Neuronal stem cell (in vitro differentiated cells): ENCODE measurements around the gene CASP9.
"Not testable (repeated sequence)": the region's sequence is repeated elsewhere in the genome, so short reads cannot be mapped to it uniquely, and the experiment has no call there.

Experiments used
- DNase-seq: peaks from one replicate; pipeline ENCODE4 v3.0.0-alpha.2; 2013; ENCODE audit warnings: low spot score
- H2AFZ ChIP-seq: one replicate; pipeline ENCODE4 v1.6.1; 2013; ENCODE audit warnings: mild to moderate bottlenecking, low read length, inconsistent platforms
- H2AK5ac ChIP-seq: 2 replicates; pipeline ENCODE4 v1.6.1; 2013; ENCODE audit warnings: low read depth, mild to moderate bottlenecking, inconsistent platforms, low read length, moderate library complexity, mixed read lengths
- H2BK120ac ChIP-seq: 2 replicates; pipeline ENCODE4 v1.6.1; 2013; ENCODE audit warnings: low read depth, mild to moderate bottlenecking, inconsistent platforms, low read length, moderate library complexity, mixed read lengths
- H2BK12ac ChIP-seq: one replicate; pipeline ENCODE4 v1.6.1; 2013; ENCODE audit warnings: low read length, inconsistent platforms
- H2BK15ac ChIP-seq: 2 replicates; pipeline ENCODE4 v1.6.1; 2013; ENCODE audit warnings: mild to moderate bottlenecking, low read length, inconsistent platforms, mixed read lengths
- H2BK5ac ChIP-seq: one replicate; pipeline ENCODE4 v1.6.1; 2013; ENCODE audit warnings: inconsistent platforms, mild to moderate bottlenecking, low read length, moderate library complexity
- H3K14ac ChIP-seq: one replicate; pipeline ENCODE4 v1.6.1; 2013; ENCODE audit warnings: low read length, inconsistent platforms
- H3K18ac ChIP-seq: 2 replicates; pipeline ENCODE4 v1.6.1; 2013; ENCODE audit warnings: low read length, inconsistent platforms
- H3K23ac ChIP-seq: 2 replicates; pipeline ENCODE4 v1.6.1; 2013; ENCODE audit warnings: low read depth, mild to moderate bottlenecking, mixed read lengths, low read length, inconsistent platforms; ENCODE audit not compliant: poor library complexity
- H3K27ac ChIP-seq: replicated peaks from 3 replicates; pipeline ENCODE4 v1.5.1; 2013; ENCODE audit warnings: low read length, inconsistent platforms
- H3K27me3 ChIP-seq, 3 experiments: 2 replicates each; pipeline ENCODE4 v1.6.1; 2013; ENCODE audit warnings: low read length in 3 of 3, mild to moderate bottlenecking in 2 of 3, inconsistent platforms in 1 of 3, low read depth in 1 of 3, mixed read lengths in 1 of 3, moderate library complexity in 1 of 3; ENCODE audit not compliant: control insufficient read depth in 3 of 3, insufficient read depth in 3 of 3
- H3K36me3 ChIP-seq, 2 donors: replicated peaks in 1 of 2; 2 replicates each; pipeline ENCODE4 v1.6.1; 2013; ENCODE audit warnings: low read length in 2 of 2; ENCODE audit not compliant: control insufficient read depth in 2 of 2, insufficient read depth in 2 of 2
- H3K4ac ChIP-seq: 2 replicates; pipeline ENCODE4 v1.6.1; 2013; ENCODE audit warnings: inconsistent platforms, mild to moderate bottlenecking, low read length, moderate library complexity
- H3K4me1 ChIP-seq, 2 donors: 1 replicate in 1 of 2; 2 replicates in 1 of 2; pipeline ENCODE4 v1.6.1; 2013; ENCODE audit warnings: low read length in 2 of 2, low read depth in 1 of 2; ENCODE audit not compliant: control insufficient read depth in 2 of 2, insufficient read depth in 1 of 2
- H3K4me2 ChIP-seq: one replicate; pipeline ENCODE4 v1.6.1; 2013; ENCODE audit warnings: mild to moderate bottlenecking, low read length, inconsistent platforms; ENCODE audit not compliant: insufficient read depth, poor library complexity, severe bottlenecking
- H3K4me3 ChIP-seq, 2 donors: 2 replicates each; pipeline ENCODE4 v1.5.1; 2013; ENCODE audit warnings: low read length in 2 of 2, mild to moderate bottlenecking in 2 of 2, inconsistent platforms in 1 of 2, moderate library complexity in 1 of 2
- H3K79me1 ChIP-seq: one replicate; pipeline ENCODE4 v1.6.1; 2013; ENCODE audit warnings: low read depth, mild to moderate bottlenecking, inconsistent platforms, low read length, moderate library complexity
- H3K9ac ChIP-seq: one replicate; pipeline ENCODE4 v1.6.1; 2013; ENCODE audit warnings: mild to moderate bottlenecking, low read depth, low read length, inconsistent platforms; ENCODE audit not compliant: poor library complexity
- H3K9me3 ChIP-seq, 2 donors: replicated peaks in 1 of 2; 2 replicates each; pipeline versions ENCODE3 to v1.6.1; 2013; ENCODE audit warnings: low read length in 2 of 2, mild to moderate bottlenecking in 2 of 2, inconsistent platforms in 1 of 2, low read depth in 1 of 2, mixed read lengths in 1 of 2, moderate library complexity in 1 of 2; ENCODE audit not compliant: control insufficient read depth in 2 of 2, insufficient read depth in 1 of 2
- H4K8ac ChIP-seq: one replicate; pipeline ENCODE4 v1.6.1; 2013; ENCODE audit warnings: low read depth, mild to moderate bottlenecking, inconsistent platforms, low read length, moderate library complexity
- H4K91ac ChIP-seq: one replicate; pipeline ENCODE4 v1.6.1; 2013; ENCODE audit warnings: low read length, low read depth, mild to moderate bottlenecking, inconsistent platforms; ENCODE audit not compliant: poor library complexity
- WGBS, 2 donors: extraction: QIAGEN DNeasy Blood & Tissue Kit; methylation state at CpG; one replicate each; pipeline ENCODE4 v1.1.7; 2013; ENCODE audit warnings: missing lambda C conversion rate in 2 of 2, mixed read lengths in 1 of 2; ENCODE audit not compliant: insufficient read length in 2 of 2, insufficient replicate concordance in 1 of 2; ENCODE audit errors: extremely low coverage in 2 of 2; 5-methylcytosine and 5-hydroxymethylcytosine counted together

Gene CASP9

DNA sequence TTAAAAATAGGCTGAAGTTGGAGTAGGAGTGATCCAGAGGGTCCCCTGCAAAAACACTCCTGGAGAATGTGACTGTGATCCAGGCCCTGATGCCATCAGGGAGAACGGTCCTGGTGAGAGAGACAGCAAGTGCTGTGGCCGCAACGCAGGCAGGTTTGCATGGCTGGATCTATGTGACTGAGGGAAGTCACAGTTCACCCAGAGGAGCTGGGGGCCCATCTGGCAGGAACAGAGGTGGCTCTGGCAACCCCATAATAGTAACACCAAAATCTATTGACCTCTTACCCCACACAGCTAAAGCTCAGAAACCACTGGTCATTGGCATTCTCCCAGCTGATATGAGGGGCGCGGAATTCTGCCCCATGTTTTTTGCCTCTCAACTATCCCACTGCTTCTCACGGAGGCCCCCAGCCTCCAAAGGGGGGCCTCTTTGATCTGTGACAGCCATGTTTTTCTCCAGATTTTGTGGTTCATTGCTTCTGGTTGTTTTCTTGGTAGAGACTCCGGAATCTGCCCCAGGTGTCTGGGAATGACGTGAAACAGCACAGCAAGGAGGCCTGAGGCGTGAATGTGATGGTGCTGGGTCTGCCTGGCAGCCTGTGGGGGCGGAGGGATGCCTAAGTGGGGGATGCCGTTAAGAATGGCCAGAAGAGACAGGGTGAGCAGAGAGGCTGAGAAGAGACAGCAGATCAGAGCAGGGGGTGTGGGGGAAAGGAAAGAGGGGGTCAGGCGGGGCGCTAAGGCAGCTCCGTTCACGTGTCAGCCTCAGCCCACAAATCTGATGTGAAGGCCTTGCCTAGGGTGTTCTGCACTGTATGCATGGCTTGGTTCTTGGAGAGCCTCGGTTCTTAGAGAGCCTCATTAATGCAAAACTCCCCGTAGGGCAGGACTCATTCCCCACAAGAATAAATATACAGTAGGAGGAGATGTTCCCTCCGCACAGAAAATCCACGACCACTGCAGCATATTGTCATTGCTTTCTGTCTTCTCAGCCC, 23.5 kb downstream of the CASP9 start:
- Histone ChIP-seq H3K9ac (no peak overlapping the region), H2AK5ac (no peak overlapping the region), H2BK12ac (no peak overlapping the region), H3K4me3 (no peak overlapping the region), H3K18ac (peak overlapping the region; percentile 16), H3K79me1 (no peaks in the 10 kb centered on the region), H4K8ac (no peak overlapping the region), H2BK5ac (peak overlapping the region; percentile 72), H3K27me3 (no peaks in the 10 kb centered on the region), H3K4me2 (no peak overlapping the region), H4K91ac (no peak overlapping the region), H2BK120ac (no peak overlapping the region), H2BK15ac (no peak overlapping the region), H3K23ac (peak overlapping the region; percentile 27), H3K4ac (no peak overlapping the region), H3K36me3 (peaks cover 2 to 3% of the 10 kb centered on the region in 2 donors), H3K9me3 (peaks cover 0 to 4% of the 10 kb centered on the region in 2 donors), H3K4me1 (peaks cover 3 to 4% of the 10 kb centered on the region in 2 donors), H3K14ac (peak overlapping the region; percentile 33), H2AFZ (no peak overlapping the region), H3K27ac (no peak overlapping the region)
- no peak for DNase-seq
- no CpG with 5 or more reads among the region's 19 CpGs for WGBS, 2 donors

DNA sequence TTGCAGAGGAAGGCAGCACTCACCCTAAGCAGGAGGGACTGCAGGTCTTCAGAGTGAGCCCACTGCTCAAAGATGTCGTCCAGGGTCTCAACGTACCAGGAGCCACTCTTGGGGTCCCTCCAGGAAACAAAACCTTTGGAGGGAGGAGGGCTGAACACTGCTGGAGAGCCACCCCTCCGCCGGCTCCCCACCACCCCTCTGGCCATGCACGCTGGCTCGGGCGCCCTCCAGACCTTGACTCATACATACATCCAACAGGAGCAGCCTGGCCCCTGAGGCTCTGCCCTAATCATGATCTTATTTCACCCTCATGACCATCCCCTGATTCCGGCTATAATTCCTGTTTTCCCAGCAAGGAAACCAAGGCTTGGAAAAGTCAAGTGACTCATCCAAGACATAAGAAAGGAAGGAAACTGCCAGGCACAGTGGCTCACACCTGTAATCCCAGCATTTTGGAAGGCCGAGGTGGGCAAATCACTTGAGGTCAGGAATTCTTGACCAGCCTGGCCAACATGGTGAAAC, 30.1 kb downstream of the CASP9 start:
- no peak for DNase-seq
- WGBS, 2 donors: no CpG with 5 or more reads among the region's 9 CpGs

DNA sequence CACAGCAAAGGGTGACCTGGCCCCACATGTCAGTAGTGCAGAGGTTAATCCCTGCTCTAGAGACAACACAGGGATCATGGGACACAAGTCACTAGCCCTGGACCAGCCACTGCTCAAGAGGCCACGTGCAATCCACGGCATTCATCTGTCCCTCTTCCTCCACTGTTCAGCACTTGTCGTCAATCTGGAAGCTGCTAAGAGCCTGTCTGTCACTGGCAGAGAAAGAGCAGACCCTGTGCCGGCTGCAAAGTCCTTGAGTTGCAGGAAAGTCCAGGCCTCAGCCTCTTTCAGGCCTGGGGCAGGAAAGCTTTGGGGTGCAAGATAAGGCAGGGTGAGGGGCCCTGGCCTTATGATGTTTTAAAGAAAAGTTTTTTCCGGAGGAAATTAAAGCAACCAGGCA, 31.4 kb downstream of the CASP9 start:
- no peak overlapping the region for H3K18ac ChIP-seq
- H2BK5ac ChIP-seq: no peak overlapping the region
- H2BK120ac ChIP-seq: no peak overlapping the region
- peaks cover 5% of the 10 kb centered on the region for H3K79me1 ChIP-seq
- H2AK5ac ChIP-seq: no peak overlapping the region
- H3K4me2 ChIP-seq: no peak overlapping the region
- no peak overlapping the region for H2BK15ac ChIP-seq
- peak overlapping the region; percentile 17 for H3K23ac ChIP-seq
- H3K4ac ChIP-seq: no peak overlapping the region
- peak overlapping the region; percentile 9 for H3K9ac ChIP-seq
- no peaks in the 10 kb centered on the region for H3K4me1 ChIP-seq
- peaks cover 0 to 1% of the 10 kb centered on the region in 2 donors for H3K9me3 ChIP-seq
- no peak overlapping the region for H4K8ac ChIP-seq
- peaks cover 7 to 21% of the 10 kb centered on the region in 2 donors for H3K36me3 ChIP-seq
- H3K14ac ChIP-seq: no peak overlapping the region
- H3K27ac ChIP-seq: no peak overlapping the region
- H2AFZ ChIP-seq: no peak overlapping the region
- H2BK12ac ChIP-seq: no peak overlapping the region
- no peaks in the 10 kb centered on the region for H3K27me3 ChIP-seq
- no peak for DNase-seq
- H4K91ac ChIP-seq: no peak overlapping the region
- WGBS, 2 donors: no CpG with 5 or more reads among the region's 5 CpGs
- no peak overlapping the region for H3K4me3 ChIP-seq

More for the DNA sequence above, 30.1 kb downstream of the CASP9 start:
- Histone ChIP-seq H2BK12ac (no peak overlapping the region), H3K79me1 (peaks cover 5% of the 10 kb centered on the region), H3K4me2 (no peak overlapping the region), H3K9me3 (peaks cover 0 to 4% of the 10 kb centered on the region in 2 donors), H3K9ac (no peak overlapping the region), H3K27me3 (no peaks in the 10 kb centered on the region), H2BK15ac (no peak overlapping the region), H3K4me3 (no peak overlapping the region), H3K18ac (no peak overlapping the region), H3K36me3 (peaks cover 7 to 21% of the 10 kb centered on the region in 2 donors), H3K23ac (no peak overlapping the region), H3K27ac (no peak overlapping the region), H4K91ac (no peak overlapping the region), H2AK5ac (no peak overlapping the region), H3K4me1 (no peaks in the 10 kb centered on the region), H2AFZ (no peak overlapping the region), H4K8ac (no peak overlapping the region), H3K4ac (no peak overlapping the region), H2BK120ac (no peak overlapping the region), H2BK5ac (peak overlapping the region; percentile 66), H3K14ac (no peak overlapping the region)

- not testable (repeated sequence) for H3K23ac ChIP-seq, H3K79me1 ChIP-seq, DNase-seq, H2AK5ac ChIP-seq, H3K4me1 ChIP-seq, H3K9ac ChIP-seq, H4K8ac ChIP-seq, H3K9me3 ChIP-seq, H2BK5ac ChIP-seq, H3K27ac ChIP-seq, H3K4me2 ChIP-seq, H2BK15ac ChIP-seq, H4K91ac ChIP-seq, H3K4me3 ChIP-seq, H3K4ac ChIP-seq, H3K14ac ChIP-seq, H2BK120ac ChIP-seq, H2BK12ac ChIP-seq, H3K27me3 ChIP-seq, H2AFZ ChIP-seq, H3K18ac ChIP-seq
- H3K36me3 ChIP-seq: peaks cover 7 to 21% of the 10 kb centered on the region in 2 donors
- WGBS, 2 donors: no CpG with 5 or more reads among the region's 4 CpGs
Measured at GRCh38 chr1:15491010-15491409, 33.0 kb downstream of the CASP9 start.
